HCEC 1CT (cell line): ENCODE results near the gene SLC25A44.
"Not testable (repeated sequence)": the region's sequence is repeated elsewhere in the genome, so short reads cannot be mapped to it uniquely, and the experiment has no call there.

Source experiments
- DNase-seq: peaks from one replicate; pipeline ENCODE4 v3.0.0-alpha.2; 2017

The SLC25A44 gene

GRCh38 chr1:156212130-156212529 is 18.2 kb downstream of the SLC25A44 start:
- DNase-seq: no peak

GRCh38 chr1:156212833-156213643 is 19.1 kb downstream of the SLC25A44 start, which contains the start of gene PMF1:
TSS of gene PMF1 (plus strand) at chr1:156213007. CDS start at chr1:156213016, 9 bp downstream.
- peak; percentile 94 for DNase-seq

GRCh38 chr1:156213644-156213966 is 19.7 kb downstream of the SLC25A44 start:
- DNase-seq: no peak

DNA sequence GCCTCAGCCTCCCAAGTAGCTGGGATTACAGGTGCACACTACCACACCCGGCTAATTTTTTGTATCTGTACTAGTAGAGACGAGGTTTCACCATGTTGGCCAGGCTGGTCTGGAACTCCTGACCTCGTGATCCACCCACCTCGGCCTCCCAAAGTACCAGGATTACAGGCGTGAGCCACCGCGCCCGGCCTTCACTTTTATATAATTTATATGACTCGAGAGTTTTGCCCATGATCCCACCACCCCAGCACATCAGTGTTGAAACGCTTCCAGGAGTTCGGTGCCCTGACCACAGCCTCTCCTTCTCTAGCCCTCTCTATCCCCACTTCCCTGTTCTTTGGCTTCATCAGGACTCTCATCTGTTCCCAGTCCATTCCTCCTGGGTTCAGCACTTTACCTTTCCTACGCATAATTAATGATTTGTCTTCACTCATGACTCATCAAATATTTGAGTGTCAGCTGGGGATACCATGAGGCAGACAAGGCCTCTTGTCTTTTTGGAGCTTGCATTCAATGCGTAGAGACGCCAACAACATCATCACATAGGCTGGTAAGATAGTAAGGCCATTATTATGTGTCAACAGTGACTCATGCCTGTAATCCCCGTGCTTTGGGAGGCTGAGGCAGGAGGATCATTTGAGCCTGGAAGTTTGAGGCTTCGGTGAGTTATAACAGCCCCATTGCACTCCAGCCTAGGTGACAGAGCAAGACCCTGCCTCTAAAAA is 20.3 kb downstream of the SLC25A44 start:
- peak; percentile 58 for DNase-seq

GRCh38 chr1:156216361-156217086 is 22.6 kb downstream of the SLC25A44 start:
- not testable (repeated sequence) for DNase-seq

- peak; percentile 9 for DNase-seq
These were observed 24.0 kb downstream of the SLC25A44 start for GRCh38 chr1:156217871-156218270.

DNA sequence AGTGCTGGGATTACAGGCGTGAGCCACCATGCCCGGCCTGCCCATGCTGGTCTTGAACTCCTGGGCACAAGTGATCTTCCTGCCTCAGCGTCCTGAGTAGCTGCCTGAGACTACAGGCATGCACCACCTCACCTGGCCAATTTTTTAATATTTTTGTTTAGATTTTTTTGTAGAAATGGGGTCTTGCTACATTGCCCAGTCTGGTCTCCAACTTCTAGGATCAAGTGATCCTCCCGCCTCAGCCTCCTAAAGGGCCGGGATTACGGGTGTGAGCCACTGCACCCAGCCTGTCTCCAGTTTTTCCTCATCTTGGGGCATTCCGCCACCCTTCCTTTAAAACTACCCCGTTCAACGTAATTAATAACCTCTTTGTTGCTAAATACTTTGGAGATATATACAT is 26.3 kb downstream of the SLC25A44 start:
- DNase-seq: no peak

DNA sequence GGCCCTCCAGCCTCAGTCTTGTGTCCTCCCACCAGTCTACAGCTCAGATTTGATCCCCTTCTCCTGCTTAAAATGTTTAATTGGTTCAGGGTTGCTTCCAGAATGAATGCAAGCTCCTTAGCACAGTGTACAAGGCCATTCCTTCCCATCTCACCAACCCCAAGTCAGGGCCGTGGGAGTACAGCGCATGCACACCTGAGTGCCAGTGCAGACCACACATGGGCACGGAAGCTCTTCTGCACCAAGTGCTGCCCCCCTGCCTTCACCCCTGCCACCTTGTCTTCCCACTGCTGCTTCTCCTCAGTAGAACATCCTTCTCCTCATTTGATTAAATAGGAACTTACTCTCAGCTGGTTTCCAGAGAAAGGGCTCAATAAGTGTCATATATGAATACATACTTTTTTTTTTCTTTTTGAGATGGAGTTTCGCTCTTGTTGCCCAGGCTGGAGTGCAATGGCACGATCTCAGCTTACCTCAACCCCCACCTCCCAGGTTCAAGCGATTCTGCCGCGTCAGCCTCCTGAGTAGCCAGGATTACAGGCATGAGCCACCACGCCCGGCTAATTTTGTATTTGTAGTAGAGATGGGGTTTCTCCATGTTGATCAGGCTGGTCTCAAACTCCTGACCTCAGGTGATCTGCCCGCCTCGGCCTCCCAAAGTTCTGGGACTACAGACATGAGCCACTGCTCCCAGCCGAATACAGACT is 28.2 kb downstream of the SLC25A44 start:
- DNase-seq: no peak

DNA sequence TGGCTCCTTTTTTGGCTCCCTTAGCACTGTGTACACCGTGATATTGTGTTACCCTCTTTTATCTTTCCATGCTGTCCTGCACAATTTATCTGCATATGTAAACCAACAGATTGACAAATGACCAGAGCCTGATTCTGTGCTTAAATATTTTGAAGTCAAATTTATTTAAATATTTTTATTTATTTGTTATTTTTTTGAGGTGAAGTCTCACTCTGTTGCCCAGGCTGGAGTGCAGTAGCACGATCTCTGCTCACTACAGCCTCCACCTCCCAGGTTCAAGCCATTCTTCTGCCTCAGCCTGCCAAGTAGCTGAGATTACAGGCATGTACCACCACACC is 31.7 kb downstream of the SLC25A44 start:
- no peak for DNase-seq

DNA sequence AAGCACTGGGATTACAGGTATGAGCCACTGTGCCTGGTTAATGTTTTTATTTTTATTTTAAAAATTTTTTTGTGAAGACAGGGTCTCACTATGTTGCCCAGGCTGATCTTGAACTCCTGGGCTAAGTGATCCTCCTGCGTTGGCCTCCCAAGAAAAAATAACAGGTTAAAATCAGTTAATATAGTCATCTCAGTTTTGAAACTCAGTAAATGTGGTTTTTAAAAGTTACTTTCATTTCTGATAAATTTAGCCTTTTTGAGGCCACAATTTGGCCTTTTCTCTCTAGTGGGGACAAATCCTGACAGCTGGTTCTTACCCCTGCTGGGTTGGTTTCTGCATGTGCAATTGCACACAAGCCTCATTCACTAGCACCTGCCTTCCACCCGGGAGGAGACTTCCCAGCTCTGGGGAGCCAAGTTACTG is 32.2 kb downstream of the SLC25A44 start:
- no peak for DNase-seq

GRCh38 chr1:156226782-156227181 is 32.9 kb downstream of the SLC25A44 start:
- no peak for DNase-seq

DNA sequence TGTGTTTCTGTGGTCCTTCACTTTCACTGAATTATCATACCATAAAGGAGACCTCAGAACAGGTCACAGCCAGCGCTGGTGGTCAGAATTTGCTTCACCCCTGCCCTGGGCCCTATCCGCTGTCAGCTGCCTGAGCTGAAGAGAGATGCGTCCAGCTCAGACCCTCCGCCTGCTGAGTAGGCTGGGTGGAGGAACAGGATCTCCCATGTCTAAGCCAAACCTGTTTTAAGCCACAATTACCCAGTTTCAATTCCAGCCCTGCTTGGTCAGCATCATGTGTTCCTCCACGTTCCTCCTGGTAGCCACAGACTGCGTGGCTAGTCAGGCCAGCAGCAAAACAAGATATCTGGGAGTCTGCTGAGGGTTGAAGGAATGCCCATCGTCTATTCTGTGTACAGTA is 34.6 kb downstream of the SLC25A44 start:
- no peak for DNase-seq

GRCh38 chr1:156229809-156230472 is 36.0 kb downstream of the SLC25A44 start:
- no peak for DNase-seq

DNA sequence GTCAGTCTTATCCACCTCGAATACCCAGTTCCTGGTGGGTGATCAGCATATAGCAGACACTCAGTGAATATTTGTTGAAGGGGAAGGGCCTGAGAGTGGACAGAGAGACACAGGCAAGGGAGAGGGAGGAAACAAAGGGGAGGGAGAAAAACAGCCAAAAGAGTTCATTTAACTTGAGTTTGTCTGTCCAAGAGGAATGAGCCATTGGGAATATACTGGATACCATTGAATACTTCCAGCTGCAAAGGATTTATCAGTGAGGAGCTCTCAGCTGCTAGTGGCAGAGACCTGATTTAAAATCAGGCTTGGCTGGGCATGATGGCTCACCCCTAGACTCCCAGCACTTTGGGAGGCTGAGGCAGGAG is 36.6 kb downstream of the SLC25A44 start:
- no peak for DNase-seq

DNA sequence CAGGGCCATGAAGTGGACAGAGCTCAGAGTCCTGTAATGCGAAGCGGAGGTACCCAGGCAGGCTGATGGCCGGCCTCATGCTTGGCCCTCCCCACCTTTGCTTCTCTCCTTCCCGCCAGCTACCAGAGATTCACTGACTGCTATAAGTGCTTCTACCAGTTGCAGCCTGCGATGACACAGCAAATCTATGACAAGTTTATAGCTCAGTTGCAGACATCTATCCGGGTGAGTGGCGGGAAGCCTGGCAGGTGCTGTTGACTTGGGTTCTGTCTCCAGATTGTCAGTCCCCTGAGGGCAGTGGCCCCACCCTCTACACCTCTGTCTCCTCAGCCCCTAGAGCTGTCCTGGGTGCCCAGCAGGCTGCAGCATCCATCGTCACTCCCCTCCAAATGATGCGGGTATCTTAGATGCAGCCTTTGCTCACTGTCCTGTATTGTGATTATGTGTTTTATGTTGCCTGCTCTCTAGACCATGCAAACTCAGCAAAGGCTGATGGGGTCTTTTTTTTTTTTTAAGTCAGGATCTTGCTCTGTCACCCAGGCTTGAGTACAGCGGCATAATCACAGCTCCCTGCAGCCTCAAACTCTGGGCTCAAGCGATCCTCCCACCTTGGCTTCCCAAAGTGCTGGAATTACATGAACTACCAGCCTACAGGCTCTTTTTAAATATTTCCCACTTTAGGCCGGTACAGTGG is 38.4 kb downstream of the SLC25A44 start:
- DNase-seq: no peak

GRCh38 chr1:156233426-156234127 is 39.7 kb downstream of the SLC25A44 start:
- peak; percentile 73 for DNase-seq

GRCh38 chr1:156236164-156236563 is 42.3 kb downstream of the SLC25A44 start:
- DNase-seq: no peak

DNA sequence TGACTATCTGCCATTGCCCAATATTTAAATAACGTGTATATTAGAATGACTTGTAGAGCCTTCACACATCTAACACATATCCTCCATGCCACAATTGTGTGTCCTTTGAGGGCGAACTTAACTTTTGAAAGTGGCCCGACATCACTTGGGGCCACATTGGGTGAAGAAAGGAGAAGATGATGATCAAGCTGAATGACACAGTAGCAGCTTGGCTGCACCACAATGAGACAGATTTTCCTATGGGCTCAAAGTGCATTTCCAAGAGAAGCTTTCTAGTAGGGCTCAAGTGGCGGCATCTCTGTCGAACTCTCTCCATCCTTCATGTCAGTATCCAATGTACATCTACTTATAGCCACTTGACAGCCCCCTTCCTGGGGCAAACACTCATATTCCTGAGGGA is 44.3 kb downstream of the SLC25A44 start:
- DNase-seq: no peak

DNA sequence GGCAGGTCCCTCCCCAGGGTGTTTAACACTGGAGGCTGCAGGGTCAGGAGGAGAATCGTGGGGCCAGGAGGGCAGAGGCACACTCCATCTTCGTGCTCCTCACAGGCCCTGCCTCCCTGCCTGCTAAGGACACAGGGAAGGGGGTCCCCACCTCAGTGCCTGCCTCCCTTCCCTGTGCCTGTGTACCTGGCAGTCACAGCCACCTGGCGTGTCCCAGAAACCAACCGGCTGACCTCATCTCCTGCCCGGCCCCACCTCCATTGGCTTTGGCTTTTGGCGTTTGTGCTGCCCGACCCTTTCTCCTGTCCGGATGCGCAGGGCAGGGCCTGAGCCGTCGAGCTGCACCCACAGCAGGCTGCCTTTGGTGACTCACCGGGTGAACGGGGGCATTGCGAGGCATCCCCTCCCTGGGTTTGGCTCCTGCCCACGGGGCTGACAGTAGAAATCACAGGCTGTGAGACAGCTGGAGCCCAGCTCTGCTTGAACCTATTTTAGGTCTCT is 47.5 kb downstream of the SLC25A44 start:
- peak; percentile 20 for DNase-seq

DNA sequence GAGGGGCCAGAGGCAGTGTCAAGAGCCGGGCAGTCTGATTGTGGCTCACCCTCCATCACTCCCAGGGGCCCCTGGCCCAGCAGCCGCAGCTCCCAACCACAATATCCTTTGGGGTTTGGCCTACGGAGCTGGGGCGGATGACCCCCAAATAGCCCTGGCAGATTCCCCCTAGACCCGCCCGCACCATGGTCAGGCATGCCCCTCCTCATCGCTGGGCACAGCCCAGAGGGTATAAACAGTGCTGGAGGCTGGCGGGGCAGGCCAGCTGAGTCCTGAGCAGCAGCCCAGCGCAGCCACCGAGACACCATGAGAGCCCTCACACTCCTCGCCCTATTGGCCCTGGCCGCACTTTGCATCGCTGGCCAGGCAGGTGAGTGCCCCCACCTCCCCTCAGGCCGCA is 48.0 kb downstream of the SLC25A44 start, which contains the start of gene BGLAP:
Gene BGLAP (plus strand): TSS at position 259 of the 400 bp plus-strand sequence. CDS start 48 bp downstream, at position 307.
- no peak for DNase-seq

- DNase-seq: no peak
These were observed 48.8 kb downstream of the SLC25A44 start for GRCh38 chr1:156242738-156243137.
